GM21381 (cell line): ENCODE measurements around the gene PPP1R37.

Source experiments
- ATAC-seq: cut with Tn5 transposase; IDR thresholded peaks from one replicate; pipeline ENCODE4 v1.9.1; 2021; ENCODE audit warnings: mild to moderate bottlenecking, moderate library complexity; ENCODE audit not compliant: unreplicated experiment

PPP1R37 gene

GRCh38 chr19:45186509-45187334 is 93.7 kb downstream of the PPP1R37 start:
- ATAC-seq = no peak

- ATAC-seq = no peak
Measured at GRCh38 chr19:45187421-45188100, 94.6 kb downstream of the PPP1R37 start.

GRCh38 chr19:45189971-45190370 is 97.0 kb downstream of the PPP1R37 start:
- no peak for ATAC-seq

- no peak for ATAC-seq
Measured at GRCh38 chr19:45191375-45191774, 98.4 kb downstream of the PPP1R37 start.

GRCh38 chr19:45195764-45196163 is 102.8 kb downstream of the PPP1R37 start:
- ATAC-seq = no peak
